Naive thymus-derived CD8-positive, alpha-beta T cell (primary cell): ENCODE results near the gene TNFRSF14. TPM values are rescaled to one million over a fixed set of nuclear protein-coding genes. Genes with fewer than 3 reads are reported as not detected.

Experiments
- ATAC-seq, 2 donors: fragments of 150-1000 bp; cut with Tn5 transposase in 1 of 2; sonication (Bioruptor Pico), chemical (Tn5 transposase) in 1 of 2; 1 replicate in 1 of 2; 2 replicates in 1 of 2; pipeline ENCODE4 v1.10.0; 2021; ENCODE audit warnings: mild to moderate bottlenecking in 2 of 2, moderate library complexity in 2 of 2
- POLR2A ChIA-PET: fragments of 350-600 bp; sonication (Branson Sonifier 250); formaldehyde crosslinking; loops from one replicate; lab custom pipeline; 2021; ENCODE audit warnings: antibody characterized with exemption; lab: Charles Lee
- DNase-seq, 10 donors: peaks; one replicate each; pipeline versions ENCODE4 v3.0.0 to v3.0.0-alpha.2; 2020 to 2022
- H3K27ac Mint-ChIP-seq, 10 donors: one replicate each; pipeline ENCODE4 v1.8.0; 2020 to 2022; ENCODE audit warnings: mild to moderate bottlenecking in 10 of 10, mixed read lengths in 10 of 10, moderate library complexity in 4 of 10, inconsistent platforms in 1 of 10
- H3K27me3 Mint-ChIP-seq, 5 donors: one replicate each; pipeline ENCODE4 v1.8.0; 2021 to 2022; ENCODE audit warnings: mixed read lengths in 5 of 5
- H3K36me3 Mint-ChIP-seq, 3 donors: one replicate each; pipeline ENCODE4 v1.8.0; 2020 to 2022; ENCODE audit warnings: mixed read lengths in 3 of 3, mild to moderate bottlenecking in 2 of 3, inconsistent platforms in 1 of 3
- H3K4me1 Mint-ChIP-seq, 4 donors: one replicate each; pipeline ENCODE4 v1.8.0; 2021 to 2022; ENCODE audit warnings: mixed read lengths in 4 of 4
- H3K4me3 Mint-ChIP-seq, 10 donors: one replicate each; pipeline ENCODE4 v1.8.0; 2020 to 2022; ENCODE audit warnings: mild to moderate bottlenecking in 10 of 10, mixed read lengths in 10 of 10, moderate library complexity in 6 of 10, inconsistent platforms in 1 of 10
- H3K9me3 Mint-ChIP-seq, 9 donors: one replicate each; pipeline ENCODE4 v1.8.0; 2020 to 2022; ENCODE audit warnings: mixed read lengths in 9 of 9, mild to moderate bottlenecking in 3 of 9, inconsistent platforms in 1 of 9, moderate library complexity in 1 of 9
- polyA plus RNA-seq, 3 donors: library from polyadenylated mRNA; unstranded; fragments of 300-500 nt; fragmentation: Illumina TruSeq; gene quantifications; one replicate each; pipeline ENCODE4 v1.2.3, GENCODE V29; 2021
- total RNA-seq, 8 experiments: library from RNA in 2 of 8; stranded (reverse) in 2 of 8; gene quantifications; one replicate each; pipeline ENCODE4 v1.2.3 and lab custom pipeline; 2021 to 2026

TNFRSF14 gene
- total and polyA plus RNA-seq, 5 experiments from 2014 or later = 45.8 to 190 (median 61.6) TPM

DNA sequence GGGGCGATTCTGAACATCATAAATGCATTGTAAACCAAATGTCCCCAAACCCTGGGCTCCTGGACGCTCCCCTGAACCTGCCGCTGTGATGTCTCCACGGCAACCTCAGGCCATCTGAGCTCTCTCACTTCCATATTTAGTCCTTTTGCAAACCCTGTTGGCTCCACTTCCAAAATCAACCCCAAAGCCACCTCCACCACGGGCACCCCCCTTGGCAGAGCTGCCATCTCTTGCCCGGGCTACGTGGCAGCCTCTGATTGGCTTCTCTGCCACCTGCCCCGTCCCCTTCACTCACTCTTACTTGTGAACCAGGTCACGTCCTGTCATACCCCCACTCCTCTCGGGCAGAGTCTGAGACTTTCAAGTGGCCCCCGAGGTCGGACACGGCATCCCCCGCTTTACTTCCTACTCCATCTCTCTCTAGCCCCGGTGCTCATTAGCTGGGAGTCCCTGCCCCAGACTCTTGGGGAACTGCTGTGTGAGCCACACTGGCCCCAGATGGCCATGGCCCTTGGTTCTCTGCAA lies 46.2 kb downstream of the TNFRSF14 start:
- POLR2A ChIA-PET = interaction anchor here (0.6 kb wide), 1 partner anchor 20 kb away, joined by 4 read pairs; no protein-coding TSS in a partner anchor
- Mint-ChIP-seq H3K9me3 (peaks cover 0 to 9% (median 3%) of the 10 kb centered on the region in 9 donors), H3K27me3 (peaks cover 0 to 5% (median under 1%) of the 10 kb centered on the region in 5 donors), H3K27ac (no peak overlapping the region), H3K4me3 (no peak overlapping the region), H3K4me1 (peaks cover 0 to 5% (median 2%) of the 10 kb centered on the region in 4 donors), H3K36me3 (no peaks in the 10 kb centered on the region)
- ATAC-seq (no peak), DNase-seq (no peak)

DNA sequence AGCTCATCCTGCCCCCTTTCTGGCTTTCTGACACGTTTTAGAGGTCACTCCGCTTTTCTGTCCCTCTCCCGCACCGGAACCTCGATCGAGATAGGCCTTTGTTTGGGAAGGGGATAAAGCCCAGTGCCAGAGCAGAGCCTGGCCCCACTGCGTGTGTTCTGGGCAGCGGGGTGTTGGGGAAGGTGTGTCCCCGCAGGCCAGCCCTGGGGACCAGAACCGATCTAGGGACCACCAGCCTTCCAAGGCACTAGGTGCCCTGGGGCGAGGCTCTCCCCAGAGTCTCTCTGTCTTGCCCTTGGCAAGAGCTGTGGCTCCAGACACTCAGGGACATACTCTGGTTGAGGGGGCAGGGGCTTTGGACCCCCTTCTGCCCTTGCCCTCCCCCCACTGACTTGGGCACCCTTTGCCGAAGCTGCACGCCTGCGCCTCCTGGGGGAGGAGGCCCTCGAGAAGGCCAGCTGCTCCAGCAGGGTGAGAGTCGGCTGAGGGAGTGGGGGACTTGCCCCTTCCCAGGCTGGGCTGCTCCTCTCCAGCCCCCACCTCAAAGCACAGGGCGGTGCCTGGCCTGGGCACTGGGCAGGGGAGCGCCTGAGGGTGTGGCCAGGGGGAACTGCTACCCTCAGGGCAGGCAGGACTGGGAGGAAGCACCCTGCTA lies 46.8 kb downstream of the TNFRSF14 start:
- DNase-seq = no peak
- ATAC-seq = no peak
- H3K9me3 Mint-ChIP-seq = peaks cover 0 to 9% (median 3%) of the 10 kb centered on the region in 9 donors
- POLR2A ChIA-PET = interaction anchor here (0.6 to 0.9 kb wide), 2 partner anchors 17 to 20 kb away, joined by 4 read pairs; no protein-coding TSS in a partner anchor
- peaks cover 0 to 3% (median 0%) of the 10 kb centered on the region in 4 donors for H3K4me1 Mint-ChIP-seq
- H3K27me3 Mint-ChIP-seq = peaks cover 0 to 5% (median 1%) of the 10 kb centered on the region in 5 donors
- H3K36me3 Mint-ChIP-seq = no peaks in the 10 kb centered on the region
- no peak overlapping the region for H3K4me3 Mint-ChIP-seq
- no peak overlapping the region for H3K27ac Mint-ChIP-seq

DNA sequence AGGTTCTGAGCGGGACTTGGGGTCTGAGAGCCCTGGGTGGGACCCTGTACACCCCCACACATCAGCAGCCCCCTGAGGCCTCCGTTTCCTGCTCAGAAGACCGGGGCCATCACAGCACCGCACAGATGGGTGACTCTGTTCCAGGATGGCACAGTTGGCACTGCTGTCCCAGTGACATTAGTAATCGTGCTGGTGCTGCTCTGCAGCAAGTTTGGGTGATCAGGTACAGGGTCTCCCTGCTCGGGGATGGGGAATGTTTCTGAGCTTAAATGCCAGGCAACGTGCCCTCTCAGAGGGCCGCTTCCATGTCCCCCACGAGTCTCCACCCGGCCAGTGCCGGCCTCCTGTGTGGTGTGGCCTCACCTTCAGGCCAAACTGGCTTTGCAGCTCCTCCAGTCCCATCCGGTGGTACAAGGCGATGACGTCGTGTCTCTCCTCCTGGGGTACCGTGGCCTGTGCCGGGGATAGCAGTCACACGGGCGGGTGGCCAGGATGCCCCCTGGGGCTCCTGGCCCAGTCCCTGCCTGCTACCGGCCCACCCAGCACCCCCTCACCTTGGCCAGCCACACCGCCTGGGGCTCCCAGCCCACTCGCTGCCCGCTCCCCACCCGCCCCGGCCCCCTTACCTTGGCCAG lies 47.5 kb downstream of the TNFRSF14 start:
- ATAC-seq = no peak
- no peak overlapping the region for H3K27ac Mint-ChIP-seq
- no peak for DNase-seq
- no peaks in the 10 kb centered on the region for H3K36me3 Mint-ChIP-seq
- POLR2A ChIA-PET = interaction anchor here (0.9 kb wide), 1 partner anchor 18 kb away, joined by 4 read pairs; no protein-coding TSS in a partner anchor
- H3K4me3 Mint-ChIP-seq = no peak overlapping the region
- H3K27me3 Mint-ChIP-seq = peaks cover 0 to 5% (median 1%) of the 10 kb centered on the region in 5 donors
- H3K4me1 Mint-ChIP-seq = peaks cover 0 to 3% (median 0%) of the 10 kb centered on the region in 4 donors
- H3K9me3 Mint-ChIP-seq = peaks cover 0 to 4% (median 1%) of the 10 kb centered on the region in 9 donors

DNA sequence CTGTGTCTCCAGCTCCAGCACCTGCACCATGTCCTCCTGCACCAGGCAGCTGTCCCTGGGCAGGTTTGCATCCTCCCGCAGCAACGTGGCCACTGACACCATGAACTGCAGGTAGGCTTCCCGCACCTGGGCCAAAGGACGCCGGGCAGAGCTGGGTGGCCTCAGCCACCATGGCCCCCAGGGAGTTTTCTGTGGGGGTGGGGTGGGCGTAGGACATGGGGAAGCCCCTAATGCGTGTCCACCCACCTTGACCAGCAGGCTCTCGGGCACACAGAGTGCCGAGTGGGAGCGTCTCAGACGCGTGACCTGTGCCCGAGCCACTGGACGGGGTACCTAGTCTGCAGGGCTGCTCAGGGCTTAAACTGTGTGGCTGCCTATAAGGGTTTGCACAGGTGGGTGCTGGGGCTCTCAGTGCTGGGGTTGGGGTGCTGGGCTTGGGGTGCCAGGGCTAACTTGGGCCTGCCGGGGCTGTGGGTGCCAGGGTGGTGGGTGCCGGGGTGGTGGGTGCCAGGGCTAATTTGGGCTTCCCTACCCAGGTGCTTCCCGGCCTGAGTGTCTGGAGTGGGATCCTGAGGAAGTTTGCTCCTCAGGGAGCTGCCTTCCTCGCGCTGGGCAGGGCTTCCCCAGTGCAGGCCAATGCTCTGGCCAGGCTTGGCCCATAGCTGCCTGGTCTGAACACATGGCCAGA lies 48.1 kb downstream of the TNFRSF14 start:
- H3K4me3 Mint-ChIP-seq = no peak overlapping the region
- H3K36me3 Mint-ChIP-seq = no peaks in the 10 kb centered on the region
- no peak for ATAC-seq
- H3K27me3 Mint-ChIP-seq = peaks cover 0 to 5% (median 1%) of the 10 kb centered on the region in 5 donors
- H3K9me3 Mint-ChIP-seq = peaks cover 0 to 2% (median 0%) of the 10 kb centered on the region in 9 donors
- no peak overlapping the region for H3K27ac Mint-ChIP-seq
- DNase-seq = no peak
- H3K4me1 Mint-ChIP-seq = peaks cover 0 to 3% (median 0%) of the 10 kb centered on the region in 4 donors
- POLR2A ChIA-PET = no interaction called here

GRCh38 chr1:2604844-2605508 lies 48.8 kb downstream of the TNFRSF14 start:
- POLR2A ChIA-PET = no interaction called here
- no peak overlapping the region for H3K27ac Mint-ChIP-seq
- H3K9me3 Mint-ChIP-seq = peaks cover 0 to 2% (median 0%) of the 10 kb centered on the region in 9 donors
- H3K4me3 Mint-ChIP-seq = no peak overlapping the region
- no peaks in the 10 kb centered on the region for H3K36me3 Mint-ChIP-seq
- peaks cover 0 to 3% (median 0%) of the 10 kb centered on the region in 4 donors for H3K4me1 Mint-ChIP-seq
- peaks cover 0 to 5% (median 1%) of the 10 kb centered on the region in 5 donors for H3K27me3 Mint-ChIP-seq
- ATAC-seq (no peak), DNase-seq (no peak)

- peaks cover 0 to 5% (median 1%) of the 10 kb centered on the region in 5 donors for H3K27me3 Mint-ChIP-seq
- H3K4me3 Mint-ChIP-seq = no peak overlapping the region
- POLR2A ChIA-PET = no interaction called here
- H3K4me1 Mint-ChIP-seq = peaks cover 0 to 3% (median under 1%) of the 10 kb centered on the region in 4 donors
- ATAC-seq (no peak), DNase-seq (no peak)
- H3K36me3 Mint-ChIP-seq = no peaks in the 10 kb centered on the region
- no peak overlapping the region for H3K27ac Mint-ChIP-seq
- H3K9me3 Mint-ChIP-seq = peaks cover 0 to 2% (median 0%) of the 10 kb centered on the region in 9 donors
Measured at GRCh38 chr1:2605509-2606395, 49.6 kb downstream of the TNFRSF14 start.

DNA sequence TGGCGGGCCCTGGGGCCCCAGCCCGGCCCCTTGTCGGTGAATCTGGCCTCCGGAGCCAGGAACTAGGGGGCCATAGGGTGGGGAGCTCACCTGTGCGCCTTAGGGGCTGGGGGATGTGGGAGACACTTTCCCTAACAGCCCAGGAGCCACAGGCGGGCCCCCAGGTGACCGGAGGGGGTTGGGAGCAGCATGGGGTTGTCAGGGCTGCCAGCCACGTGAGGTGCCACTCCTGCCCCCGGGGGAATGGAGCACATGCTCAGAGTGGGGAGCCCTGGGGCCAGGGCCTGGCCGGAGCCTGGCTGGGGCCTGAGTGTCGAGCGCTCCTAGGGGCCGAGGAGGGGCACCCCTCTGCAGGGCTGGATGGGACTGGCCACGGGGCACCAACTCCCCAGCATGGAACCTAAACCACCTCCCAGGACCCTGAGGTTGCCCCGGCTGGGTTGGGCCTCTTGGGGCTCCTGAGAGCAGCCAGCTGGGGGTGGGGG lies 50.3 kb downstream of the TNFRSF14 start:
- H3K27me3 Mint-ChIP-seq = peaks cover 0 to 5% (median 1%) of the 10 kb centered on the region in 5 donors
- no peak overlapping the region for H3K27ac Mint-ChIP-seq
- peaks cover 0 to 3% (median under 1%) of the 10 kb centered on the region in 4 donors for H3K4me1 Mint-ChIP-seq
- no peak for ATAC-seq
- POLR2A ChIA-PET = no interaction called here
- no peak overlapping the region for H3K4me3 Mint-ChIP-seq
- H3K36me3 Mint-ChIP-seq = no peaks in the 10 kb centered on the region
- H3K9me3 Mint-ChIP-seq = peaks cover 0 to 2% (median 0%) of the 10 kb centered on the region in 9 donors
- DNase-seq = no peak

DNA sequence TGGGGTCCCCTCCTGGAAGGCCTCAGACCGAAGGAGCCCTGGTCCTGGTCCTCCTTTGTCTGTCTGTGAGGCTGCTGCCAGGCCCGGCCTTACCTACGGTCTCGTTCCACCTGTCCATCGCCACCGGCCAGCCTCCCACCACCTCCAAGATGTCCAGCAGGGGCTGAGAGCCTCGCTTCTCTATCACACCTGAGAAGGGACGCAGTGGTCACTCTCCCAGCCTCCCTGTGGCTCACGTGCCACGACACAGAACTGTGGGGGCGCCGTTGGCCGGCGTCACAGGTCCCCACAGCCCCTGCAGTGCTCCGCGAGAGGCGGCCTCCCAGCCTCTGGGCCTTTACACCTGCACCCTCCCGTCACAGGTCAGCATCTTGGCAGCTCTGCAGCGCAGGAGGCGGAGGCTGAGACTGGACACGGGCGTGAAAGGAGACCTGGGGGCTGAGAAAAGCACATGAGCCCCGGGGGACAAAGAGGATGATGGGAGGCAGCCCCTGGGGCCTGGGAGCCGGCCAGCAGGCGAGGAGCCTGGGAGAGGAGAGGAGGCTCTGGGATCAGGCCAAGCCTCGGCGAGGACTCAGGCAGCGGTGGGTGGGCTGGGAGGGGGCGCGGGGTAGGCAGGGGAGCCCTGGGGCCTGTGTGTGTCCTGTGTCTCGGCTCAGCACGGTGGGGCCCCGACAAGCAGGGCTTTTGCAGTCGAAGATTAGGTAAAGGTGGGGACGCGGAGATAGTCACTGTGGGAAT lies 50.9 kb downstream of the TNFRSF14 start:
- Mint-ChIP-seq H3K4me1 (peaks cover 0 to 3% (median under 1%) of the 10 kb centered on the region in 4 donors), H3K36me3 (no peaks in the 10 kb centered on the region), H3K27me3 (peaks cover 0 to 5% (median 1%) of the 10 kb centered on the region in 5 donors), H3K4me3 (no peak overlapping the region), H3K27ac (no peak overlapping the region), H3K9me3 (peaks cover 0 to 2% (median 0%) of the 10 kb centered on the region in 9 donors)
- POLR2A ChIA-PET = no interaction called here
- ATAC-seq (no peak), DNase-seq (no peak)

DNA sequence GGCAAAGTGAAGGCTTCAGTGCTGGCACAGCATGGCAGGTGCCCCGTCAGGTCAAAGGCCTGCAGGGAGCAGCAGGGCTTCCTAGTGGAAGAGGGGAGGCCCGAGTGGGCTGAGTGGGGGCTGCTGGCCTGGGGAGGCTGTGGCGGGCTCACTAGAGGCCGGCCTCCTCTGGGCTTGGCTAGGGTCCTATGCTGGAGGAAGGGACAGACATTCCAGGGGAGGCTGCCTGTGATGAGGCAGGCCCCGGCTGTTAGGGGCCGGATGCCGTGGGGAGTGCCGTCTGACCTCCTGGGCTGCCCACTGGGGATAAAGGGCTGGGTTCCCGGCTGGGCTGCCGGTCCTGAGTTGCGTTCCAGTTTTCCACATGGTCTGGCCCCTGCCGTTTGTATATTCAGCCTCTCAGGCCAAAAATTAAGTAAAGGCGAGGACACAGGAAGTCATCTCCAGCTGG lies 51.5 kb downstream of the TNFRSF14 start:
- ATAC-seq (no peak), DNase-seq (no peak)
- Mint-ChIP-seq H3K4me1 (peaks cover 0 to 1% (median 0%) of the 10 kb centered on the region in 4 donors), H3K9me3 (no peaks in the 10 kb centered on the region), H3K27me3 (peaks cover 0 to 2% (median 0%) of the 10 kb centered on the region in 5 donors), H3K27ac (no peak overlapping the region), H3K4me3 (no peak overlapping the region), H3K36me3 (no peaks in the 10 kb centered on the region)
- POLR2A ChIA-PET = no interaction called here

DNA sequence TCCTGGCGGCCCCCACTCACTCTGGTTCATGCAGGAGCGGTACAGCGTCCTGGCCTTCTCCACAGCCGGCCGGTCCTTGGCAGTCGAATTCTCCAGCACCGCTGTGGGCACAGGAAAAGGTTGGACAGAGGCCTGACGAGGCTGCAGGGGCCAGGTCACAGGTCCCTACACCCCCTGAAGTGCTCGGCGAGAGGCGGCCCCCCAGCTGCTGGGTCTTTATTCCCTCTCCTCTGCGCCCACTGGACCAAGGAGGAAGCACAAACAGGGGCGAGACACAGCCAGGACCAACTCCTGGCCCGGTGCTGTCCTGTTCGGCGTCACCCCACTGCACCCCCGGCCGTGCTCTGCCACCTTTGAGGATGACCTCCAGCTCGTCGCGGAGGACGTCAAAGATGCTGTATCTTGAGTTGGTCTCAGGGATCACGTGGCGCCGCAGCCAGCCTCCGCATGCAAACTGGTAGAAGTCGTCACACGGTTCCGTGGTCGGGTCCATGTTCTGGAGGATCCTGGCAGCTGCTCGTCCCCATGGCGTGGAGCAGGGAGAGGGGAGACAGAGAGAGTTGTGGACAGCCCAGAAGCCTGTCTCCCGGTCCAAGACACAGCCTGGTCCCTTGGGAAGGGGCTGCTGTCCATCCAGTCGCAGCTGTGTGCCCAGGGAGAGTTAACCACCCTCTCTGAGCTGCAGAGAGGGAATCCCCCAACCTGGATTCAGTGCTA lies 53.3 kb downstream of the TNFRSF14 start:
- Mint-ChIP-seq H3K4me3 (no peak overlapping the region), H3K36me3 (peaks cover 0 to 8% (median 7%) of the 10 kb centered on the region in 3 donors), H3K4me1 (peaks cover 0 to 2% (median 0%) of the 10 kb centered on the region in 4 donors), H3K27me3 (peaks cover 0 to 3% (median 0%) of the 10 kb centered on the region in 5 donors), H3K27ac (no peak overlapping the region), H3K9me3 (peaks cover 0 to 15% (median 8%) of the 10 kb centered on the region in 9 donors)
- no peak for DNase-seq
- POLR2A ChIA-PET = interaction anchor here (0.5 to 0.7 kb wide), 2 partner anchors 35 to 219 kb away, joined by 3 to 6 read pairs; no protein-coding TSS in a partner anchor
- no peak for ATAC-seq
